Measurements from ENCODE around the gene CNTLN. TPM values are rescaled to one million over a fixed set of nuclear protein-coding genes. Genes with fewer than 3 reads are reported as not detected.

The CNTLN gene
- total RNA-seq, 1 experiment from 2014 or later, result 15.0 TPM

DNA sequence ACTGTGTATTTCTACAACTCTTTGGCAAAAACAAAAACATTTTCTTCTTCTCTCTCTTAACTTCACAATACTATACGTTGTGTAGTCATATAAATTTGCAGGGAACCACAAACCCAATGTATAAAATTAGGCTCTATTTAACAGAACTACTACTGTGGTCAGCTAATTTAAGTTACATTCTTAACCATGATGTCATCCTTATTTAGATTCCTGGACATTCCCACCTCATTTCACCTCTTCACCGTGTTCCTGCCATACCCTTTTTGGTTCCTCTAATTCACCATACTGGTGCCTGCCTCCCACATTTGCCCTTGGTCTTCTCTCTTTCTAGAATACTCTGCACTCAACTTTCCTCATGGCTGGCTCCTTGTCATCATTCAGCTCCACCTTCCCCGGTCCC lies 368.4 kb downstream of the CNTLN start:
- no peak for DNase-seq
- TF ChIP-seq, protein P1, sequence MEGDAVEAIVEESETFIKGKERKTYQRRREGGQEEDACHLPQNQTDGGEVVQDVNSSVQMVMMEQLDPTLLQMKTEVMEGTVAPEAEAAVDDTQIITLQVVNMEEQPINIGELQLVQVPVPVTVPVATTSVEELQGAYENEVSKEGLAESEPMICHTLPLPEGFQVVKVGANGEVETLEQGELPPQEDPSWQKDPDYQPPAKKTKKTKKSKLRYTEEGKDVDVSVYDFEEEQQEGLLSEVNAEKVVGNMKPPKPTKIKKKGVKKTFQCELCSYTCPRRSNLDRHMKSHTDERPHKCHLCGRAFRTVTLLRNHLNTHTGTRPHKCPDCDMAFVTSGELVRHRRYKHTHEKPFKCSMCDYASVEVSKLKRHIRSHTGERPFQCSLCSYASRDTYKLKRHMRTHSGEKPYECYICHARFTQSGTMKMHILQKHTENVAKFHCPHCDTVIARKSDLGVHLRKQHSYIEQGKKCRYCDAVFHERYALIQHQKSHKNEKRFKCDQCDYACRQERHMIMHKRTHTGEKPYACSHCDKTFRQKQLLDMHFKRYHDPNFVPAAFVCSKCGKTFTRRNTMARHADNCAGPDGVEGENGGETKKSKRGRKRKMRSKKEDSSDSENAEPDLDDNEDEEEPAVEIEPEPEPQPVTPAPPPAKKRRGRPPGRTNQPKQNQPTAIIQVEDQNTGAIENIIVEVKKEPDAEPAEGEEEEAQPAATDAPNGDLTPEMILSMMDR (conservative IDR thresholded peaks at IDR 0.05), result no peak
- no peak overlapping the region for H2BK20ac ChIP-seq (ENCODE audit: low read depth, low read length, poor library complexity, severe bottlenecking)
- no peaks in the 10 kb centered on the region for H3K79me1 ChIP-seq (ENCODE audit: insufficient read depth, low read depth, low read length, poor library complexity, severe bottlenecking)
- WGBS (ENCODE audit: extremely low coverage, insufficient read length, low lambda C conversion rate), result no CpG with 5 or more reads among the region's 3 CpGs
- H3K4me2 ChIP-seq (ENCODE audit: insufficient read depth, insufficient read length, low read length), result no peak overlapping the region
- H3K14ac ChIP-seq (ENCODE audit: insufficient read depth, low read length), result no peak overlapping the region
- no peaks in the 10 kb centered on the region for H4K20me1 ChIP-seq (ENCODE audit: control insufficient read depth, insufficient read depth, insufficient read length)
- H3K4ac ChIP-seq (ENCODE audit: low read depth, low read length), result no peak overlapping the region
- H3K4me1 ChIP-seq (ENCODE audit: insufficient read depth, low read length), result no peaks in the 10 kb centered on the region
- H2BK5ac ChIP-seq (ENCODE audit: insufficient read length, low read length), result no peak overlapping the region
- Mint-ChIP-seq H3K27ac (no peak overlapping the region), H3K27me3 (ENCODE audit: low read depth) (no peaks in the 10 kb centered on the region), H3K36me3 (ENCODE audit: insufficient read depth in 1 of 3, low read depth in 3 of 3) (no peaks in the 10 kb centered on the region), H3K4me1 (no peaks in the 10 kb centered on the region), H3K4me3 (no peak overlapping the region), H3K9me3 (no peaks in the 10 kb centered on the region)
- H3K23me2 ChIP-seq (ENCODE audit: insufficient read length, low read depth, low read length, poor library complexity, severe bottlenecking), result no peaks in the 10 kb centered on the region
- no peak overlapping the region for H2AFZ ChIP-seq (ENCODE audit: low read length)
- no peak overlapping the region for H3T11ph ChIP-seq (ENCODE audit: low read length)
- no peaks in the 10 kb centered on the region for H3K79me2 ChIP-seq (ENCODE audit: insufficient read depth, low read length)
- H3K18ac ChIP-seq (ENCODE audit: insufficient read length, low read depth, low read length), result no peak overlapping the region
- H4K5ac ChIP-seq (ENCODE audit: insufficient read length, low read depth, low read length), result no peak overlapping the region
- no peaks in the 10 kb centered on the region for H3K27me3 ChIP-seq (ENCODE audit: insufficient read depth, low read length)
- H2AK5ac ChIP-seq (ENCODE audit: insufficient read length, low read length), result no peak overlapping the region
- H3K56ac ChIP-seq (ENCODE audit: insufficient read length, low read depth, low read length), result no peak overlapping the region
- no peaks in the 10 kb centered on the region for H3K9me3 ChIP-seq (ENCODE audit: control insufficient read depth, low read depth, low read length)
- no peak overlapping the region for H3K23ac ChIP-seq (ENCODE audit: insufficient read length, low read depth, low read length)
- no peak overlapping the region for H2BK15ac ChIP-seq (ENCODE audit: low read depth, low read length)
- H2BK120ac ChIP-seq (ENCODE audit: low read depth, low read length, poor library complexity, severe bottlenecking), result no peak overlapping the region
- no peak overlapping the region for H3K9ac ChIP-seq (ENCODE audit: extremely low read depth, insufficient read length, low read length)
- no peak overlapping the region for H3K27ac ChIP-seq (ENCODE audit: insufficient read length, low read depth, low read length)
- H4K8ac ChIP-seq (replicated peaks; ENCODE audit: insufficient read length, low read depth, low read length), result no peak overlapping the region
- no peak overlapping the region for H4K91ac ChIP-seq (ENCODE audit: insufficient read length, low read depth, low read length)
- H2BK12ac ChIP-seq (ENCODE audit: insufficient read length, low read depth, low read length), result no peak overlapping the region
